ENCODE data around the gene FAM177B. TPM values are rescaled to one million over a fixed set of nuclear protein-coding genes. Genes with fewer than 3 reads are reported as not detected.

Gene FAM177B
- total and polyA plus RNA-seq, 7 donors = 0.36 to 40.5 (median 8.9) TPM; not detected in 1

- H3K4me1 ChIP-seq = peaks cover 0 to 21% (median 0%) of the 10 kb centered on the region in 4 donors
- no peak for TF ChIP-seq EP300 (IDR thresholded peaks at IDR 0.05)
- no peak for TF ChIP-seq CTCF (IDR thresholded peaks at IDR 0.05)
- TF ChIP-seq POLR2A (IDR thresholded peaks at IDR 0.05) = no peak
- no peak for TF ChIP-seq POLR2AphosphoS5 (IDR thresholded peaks at IDR 0.05)
- WGBS, 2 donors = 44 to 84% methylated on average over 1 of the region's 1 CpG
- H3K36me3 ChIP-seq = no peaks in the 10 kb centered on the region
- intact Hi-C loops (cut with DNase I) = loop anchor here (2.0 kb wide), 1 partner anchor 14 kb away; no protein-coding TSS in a partner anchor
- no peaks in the 10 kb centered on the region for H3K27me3 ChIP-seq
- DNase-seq = no peak
- no peak overlapping the region for H3K4me3 ChIP-seq
- peak overlapping the region in 3 of 4 donors; percentile 46 to 75 (median 56) for H3K27ac ChIP-seq
- peaks cover 0 to 6% (median 2%) of the 10 kb centered on the region in 4 donors for H3K9me3 ChIP-seq
Observed at GRCh38 chr1:222769181-222769580, 32.2 kb downstream of the FAM177B start.

GRCh38 chr1:222769971-222770620 is 33.1 kb downstream of the FAM177B start:
- Histone ChIP-seq H3K4me3 (no peak overlapping the region), H3K9me3 (peaks cover 0 to 6% (median 2%) of the 10 kb centered on the region in 4 donors), H3K27me3 (no peaks in the 10 kb centered on the region), H3K36me3 (no peaks in the 10 kb centered on the region), H3K4me1 (peaks cover 0 to 21% (median 0%) of the 10 kb centered on the region in 4 donors), H3K27ac (peak overlapping the region in 1 of 4 donors; percentile 75)
- no peak for DNase-seq
- 92% methylated on average over 2 of the region's 2 CpGs for WGBS, 2 donors
- intact Hi-C loops (cut with DNase I) = loop anchor here (2.0 kb wide), 1 partner anchor 15 kb away; no protein-coding TSS in a partner anchor
- TF ChIP-seq POLR2A (IDR thresholded peaks at IDR 0.05) (no peak), EP300 (IDR thresholded peaks at IDR 0.05) (no peak), CTCF (IDR thresholded peaks at IDR 0.05) (no peak), POLR2AphosphoS5 (IDR thresholded peaks at IDR 0.05) (no peak)

GRCh38 chr1:222772996-222773379 is 36.0 kb downstream of the FAM177B start:
- H3K27me3 ChIP-seq = no peaks in the 10 kb centered on the region
- intact Hi-C loops (cut with DNase I) = no loop called here
- no peak for DNase-seq
- H3K4me3 ChIP-seq = no peak overlapping the region
- TF ChIP-seq POLR2AphosphoS5 (IDR thresholded peaks at IDR 0.05) (no peak), POLR2A (IDR thresholded peaks at IDR 0.05) (no peak), EP300 (IDR thresholded peaks at IDR 0.05) (no peak), CTCF (IDR thresholded peaks at IDR 0.05) (no peak)
- H3K4me1 ChIP-seq = peaks cover 0 to 18% (median 5%) of the 10 kb centered on the region in 4 donors
- WGBS, 2 donors = 38 to 72% methylated on average over 4 of the region's 4 CpGs
- peaks cover 0 to 6% (median 2%) of the 10 kb centered on the region in 4 donors for H3K9me3 ChIP-seq
- no peaks in the 10 kb centered on the region for H3K36me3 ChIP-seq
- peak overlapping the region in 3 of 4 donors; percentile 4 to 43 (median 38) for H3K27ac ChIP-seq

GRCh38 chr1:222777463-222777862 is 40.5 kb downstream of the FAM177B start:
- WGBS, 2 donors = 89 to 92% methylated on average over 1 of the region's 1 CpG
- TF ChIP-seq CTCF (IDR thresholded peaks at IDR 0.05) (no peak), POLR2A (IDR thresholded peaks at IDR 0.05) (no peak), POLR2AphosphoS5 (IDR thresholded peaks at IDR 0.05) (peak in 3 of 4 donors; percentile 33 to 63 (median 60)), EP300 (IDR thresholded peaks at IDR 0.05) (peak in 1 of 4 donors; percentile 58)
- Histone ChIP-seq H3K4me1 (peaks cover 0 to 12% (median 9%) of the 10 kb centered on the region in 4 donors), H3K36me3 (no peaks in the 10 kb centered on the region), H3K9me3 (no peaks in the 10 kb centered on the region), H3K27ac (peak overlapping the region in 2 of 4 donors; percentile 6 to 44), H3K4me3 (no peak overlapping the region), H3K27me3 (no peaks in the 10 kb centered on the region)
- no peak for DNase-seq
- intact Hi-C loops (cut with DNase I) = no loop called here

All from sigmoid colon (tissue), 7 donors.